Measurements from ENCODE around the gene AAK1.

- TF ChIP-seq, protein P1, sequence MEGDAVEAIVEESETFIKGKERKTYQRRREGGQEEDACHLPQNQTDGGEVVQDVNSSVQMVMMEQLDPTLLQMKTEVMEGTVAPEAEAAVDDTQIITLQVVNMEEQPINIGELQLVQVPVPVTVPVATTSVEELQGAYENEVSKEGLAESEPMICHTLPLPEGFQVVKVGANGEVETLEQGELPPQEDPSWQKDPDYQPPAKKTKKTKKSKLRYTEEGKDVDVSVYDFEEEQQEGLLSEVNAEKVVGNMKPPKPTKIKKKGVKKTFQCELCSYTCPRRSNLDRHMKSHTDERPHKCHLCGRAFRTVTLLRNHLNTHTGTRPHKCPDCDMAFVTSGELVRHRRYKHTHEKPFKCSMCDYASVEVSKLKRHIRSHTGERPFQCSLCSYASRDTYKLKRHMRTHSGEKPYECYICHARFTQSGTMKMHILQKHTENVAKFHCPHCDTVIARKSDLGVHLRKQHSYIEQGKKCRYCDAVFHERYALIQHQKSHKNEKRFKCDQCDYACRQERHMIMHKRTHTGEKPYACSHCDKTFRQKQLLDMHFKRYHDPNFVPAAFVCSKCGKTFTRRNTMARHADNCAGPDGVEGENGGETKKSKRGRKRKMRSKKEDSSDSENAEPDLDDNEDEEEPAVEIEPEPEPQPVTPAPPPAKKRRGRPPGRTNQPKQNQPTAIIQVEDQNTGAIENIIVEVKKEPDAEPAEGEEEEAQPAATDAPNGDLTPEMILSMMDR (IDR thresholded peaks at IDR 0.05; ENCODE audit: borderline replicate concordance, extremely low read depth, low read length, poor library complexity, severe bottlenecking): no peak
- TF ChIP-seq EZH2 (IDR thresholded peaks at IDR 0.05; ENCODE audit: borderline replicate concordance, low read depth, low read length, severe bottlenecking): no peak
Measured at GRCh38 chr2:69509750-69510140, 133.8 kb downstream of the AAK1 start.
